GM15510 (cell line): ENCODE data around the gene HTR3A.

Experiments used
- POLR2A ChIP-seq: IDR thresholded peaks from 3 replicates; pipeline ENCODE4 v1.6.1; 2011; ENCODE audit warnings: borderline replicate concordance; ENCODE audit not compliant: insufficient read length; ENCODE audit errors: extremely low read depth

HTR3A gene

DNA sequence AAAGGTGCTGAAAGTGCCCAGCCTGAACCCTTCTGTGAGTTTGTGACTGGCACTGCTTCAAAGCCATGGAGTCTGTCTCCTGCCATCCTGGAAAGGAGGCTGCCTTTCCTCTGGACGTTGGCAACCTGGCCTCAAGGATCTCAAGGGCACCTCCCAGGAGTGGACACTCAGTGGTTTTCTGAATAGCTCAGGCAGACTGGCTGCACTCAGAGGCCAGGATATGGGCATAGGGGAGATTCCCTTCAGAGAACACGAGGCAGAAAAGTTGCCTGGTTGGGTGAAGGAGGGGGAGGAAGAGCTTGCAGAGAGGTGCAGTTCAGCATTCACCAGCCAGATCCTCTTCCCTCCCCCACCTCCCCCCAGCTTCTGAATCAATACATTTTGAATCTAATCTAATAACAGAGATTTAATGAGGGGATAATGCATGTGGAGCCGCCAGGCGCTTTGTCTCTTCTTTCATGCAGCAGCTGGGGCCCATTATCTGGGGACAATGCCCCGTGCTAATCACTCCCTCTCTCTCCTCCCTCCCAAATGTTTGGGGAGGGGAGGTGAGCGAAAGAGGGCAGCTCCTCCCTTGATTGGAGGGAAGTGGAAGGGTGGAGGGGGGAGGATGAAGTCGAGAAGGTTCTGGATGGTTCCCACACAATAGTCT lies 17.7 kb downstream of the HTR3A start:
- TF ChIP-seq POLR2A, result no peak

DNA sequence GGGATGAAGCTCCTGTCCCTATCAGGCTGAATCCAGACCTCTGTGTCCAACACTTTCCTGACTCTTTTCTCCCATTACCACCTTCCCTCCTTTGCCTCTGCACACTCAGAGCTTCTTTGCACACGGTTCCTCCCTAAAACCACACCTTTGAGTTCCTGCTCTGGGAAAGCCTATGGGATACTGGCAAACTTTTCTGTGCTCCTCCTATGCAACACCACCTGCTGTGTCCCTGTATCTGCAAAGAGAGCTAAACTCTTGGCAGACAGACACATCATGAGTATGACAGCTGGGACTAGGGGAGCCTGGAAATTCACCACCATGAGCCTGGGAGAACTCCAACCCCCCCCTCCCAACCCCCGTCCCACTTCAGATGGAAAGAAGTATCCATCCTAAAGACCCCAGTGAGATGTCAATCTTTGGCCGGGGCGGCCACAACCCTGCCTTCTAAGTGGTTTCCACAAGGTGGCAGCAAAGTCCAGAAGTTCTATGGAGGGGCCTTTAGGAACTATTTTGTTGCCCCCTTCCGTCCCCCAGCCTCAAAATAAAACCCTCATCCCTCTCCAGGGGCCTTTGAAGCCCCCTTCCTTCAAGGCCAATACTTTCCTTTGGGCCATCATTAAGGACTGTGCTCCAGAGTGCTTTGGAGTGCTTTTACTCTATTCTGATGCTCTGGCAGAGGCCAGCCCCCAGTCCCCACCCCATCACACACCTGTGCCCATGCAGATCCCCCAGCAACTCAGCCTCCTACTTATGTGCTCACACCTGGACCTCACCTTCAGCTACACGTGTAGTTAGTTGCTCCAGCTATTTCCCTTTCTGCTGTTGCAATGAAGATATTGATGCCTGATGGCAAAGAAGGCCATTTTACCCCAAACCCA lies 19.4 kb downstream of the HTR3A start:
- TF ChIP-seq POLR2A, result no peak

- TF ChIP-seq POLR2A, result no peak
Observed at GRCh38 chr11:113997473-113997872, 22.6 kb downstream of the HTR3A start.

DNA sequence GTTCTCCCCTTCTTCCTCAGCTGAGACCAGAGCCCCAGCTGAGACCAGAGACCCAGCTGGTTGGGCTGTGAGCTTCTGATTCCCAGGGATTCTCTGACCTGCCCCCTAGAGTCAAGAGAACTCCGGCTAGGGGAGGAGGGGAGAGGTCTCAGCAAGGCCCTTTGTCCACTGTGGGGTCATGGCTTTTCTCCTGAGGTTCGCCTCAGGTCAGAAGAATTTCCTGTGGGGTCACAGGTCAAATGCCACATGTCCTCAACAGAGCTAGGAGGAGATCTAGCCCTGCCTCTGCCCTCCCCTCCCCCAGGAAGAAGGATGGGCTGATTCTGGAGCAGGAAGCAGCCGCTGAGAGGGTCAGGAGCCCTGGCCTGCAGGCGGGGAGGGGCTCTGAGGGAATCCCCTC lies 23.7 kb downstream of the HTR3A start:
- TF ChIP-seq POLR2A, result no peak

DNA sequence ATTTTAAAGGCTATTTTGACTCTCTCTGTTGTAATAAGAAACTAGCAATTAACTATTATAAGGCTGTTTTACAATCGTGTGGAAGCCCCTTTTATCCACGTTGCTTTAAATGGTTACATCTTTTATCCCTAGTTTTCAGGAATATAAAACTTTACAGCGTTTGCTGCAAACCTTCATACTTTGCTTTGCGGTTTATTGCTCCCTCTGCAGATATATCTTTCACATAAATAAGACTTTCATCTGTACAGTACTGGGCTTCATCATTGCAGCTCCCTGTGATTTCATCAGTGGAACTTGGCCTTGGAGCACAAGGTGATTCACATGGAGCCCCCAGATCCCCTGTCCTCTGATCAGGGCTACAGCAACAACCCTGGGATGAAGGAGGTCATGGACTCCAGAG lies 25.6 kb downstream of the HTR3A start:
- no peak for TF ChIP-seq POLR2A

DNA sequence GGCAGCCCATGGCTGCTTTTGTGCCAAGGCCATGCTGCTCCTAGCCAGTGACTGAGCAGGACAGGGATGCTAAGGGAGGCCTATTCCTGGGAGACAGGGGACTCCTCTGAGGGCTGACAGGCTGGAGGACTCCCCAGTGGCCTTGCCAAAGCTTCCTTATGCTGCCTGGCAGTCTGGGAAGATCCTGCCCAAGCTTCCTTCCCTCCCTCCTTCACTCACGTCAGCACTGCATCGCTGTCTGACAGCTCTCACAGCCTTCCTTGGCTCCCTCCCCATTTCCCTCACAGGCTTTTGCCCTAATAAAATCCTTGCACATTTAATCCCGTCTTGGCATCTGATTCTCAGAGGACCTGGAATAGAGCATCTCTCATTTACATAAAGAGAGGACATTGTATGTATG lies 26.5 kb downstream of the HTR3A start:
- no peak for TF ChIP-seq POLR2A

- TF ChIP-seq POLR2A, result no peak
Observed at GRCh38 chr11:114008331-114008730, 33.4 kb downstream of the HTR3A start.

GRCh38 chr11:114010931-114011330 lies 36.0 kb downstream of the HTR3A start:
- no peak for TF ChIP-seq POLR2A

DNA sequence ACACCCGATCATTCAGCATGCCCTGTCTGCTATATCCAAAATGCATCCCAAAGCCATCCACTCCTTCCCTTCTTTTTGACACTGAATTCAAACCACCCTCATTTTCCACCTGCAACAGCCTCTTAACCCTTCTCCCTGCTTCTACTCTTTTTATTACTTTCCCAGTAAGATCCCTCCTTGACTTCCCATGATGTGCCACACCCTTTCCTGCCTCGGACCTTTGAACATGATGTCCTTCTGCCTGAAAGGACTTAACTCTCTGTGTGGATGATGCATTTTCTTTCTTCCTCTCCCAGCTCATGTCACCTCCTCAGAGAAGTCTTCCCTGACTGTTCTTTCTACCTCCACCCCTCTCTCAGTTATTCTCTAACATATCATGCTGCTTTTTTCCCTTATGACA lies 36.5 kb downstream of the HTR3A start:
- TF ChIP-seq POLR2A, result no peak

- no peak for TF ChIP-seq POLR2A
Observed at GRCh38 chr11:114015117-114015516, 40.2 kb downstream of the HTR3A start.

DNA sequence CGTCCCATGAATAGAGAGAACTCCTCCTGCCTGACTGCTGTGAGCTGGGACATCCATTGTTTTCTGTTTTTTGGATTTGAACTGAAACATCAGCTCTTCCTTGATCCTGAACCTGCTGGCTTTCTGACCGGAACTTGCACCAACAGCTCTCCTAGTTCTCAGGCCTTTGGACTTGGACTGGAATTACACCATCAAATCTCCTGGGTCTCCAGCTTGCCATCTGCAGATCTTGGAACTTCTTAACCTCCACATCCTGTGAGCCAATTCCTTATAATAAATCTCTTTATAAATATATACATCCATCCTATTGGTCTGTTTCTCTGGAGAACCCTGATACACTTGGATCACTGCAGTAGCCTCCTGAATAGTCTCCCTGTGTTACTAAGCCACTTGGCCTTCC lies 42.1 kb downstream of the HTR3A start:
- no peak for TF ChIP-seq POLR2A

GRCh38 chr11:114017723-114018122 lies 42.8 kb downstream of the HTR3A start:
- no peak for TF ChIP-seq POLR2A

DNA sequence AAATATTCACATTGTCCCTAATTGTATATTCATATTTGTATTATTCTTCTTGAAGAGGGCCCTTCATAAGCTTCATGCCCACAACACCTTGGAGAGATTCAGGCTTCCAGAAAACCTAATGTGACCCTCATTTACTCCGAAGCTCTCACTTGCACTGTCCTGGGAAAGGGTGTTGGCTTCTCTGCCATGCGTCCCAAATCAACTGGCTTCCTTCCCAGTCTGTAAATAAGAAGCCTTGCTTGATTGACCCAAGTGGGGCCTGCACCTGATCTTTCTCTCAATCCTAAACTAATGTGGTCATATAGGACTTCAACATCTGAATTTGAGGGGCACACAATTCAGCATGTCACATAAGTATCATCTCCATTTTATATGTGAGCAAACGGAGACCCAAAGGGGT lies 44.1 kb downstream of the HTR3A start:
- TF ChIP-seq POLR2A, result no peak

GRCh38 chr11:114019574-114019973 lies 44.7 kb downstream of the HTR3A start:
- TF ChIP-seq POLR2A, result no peak

- TF ChIP-seq POLR2A, result no peak
Observed at GRCh38 chr11:114025329-114025907, 50.5 kb downstream of the HTR3A start.

- TF ChIP-seq POLR2A, result no peak
Observed at GRCh38 chr11:114026355-114026754, 51.4 kb downstream of the HTR3A start.

GRCh38 chr11:114027391-114027790 lies 52.5 kb downstream of the HTR3A start:
- no peak for TF ChIP-seq POLR2A

GRCh38 chr11:114027926-114028325 lies 53.0 kb downstream of the HTR3A start:
- TF ChIP-seq POLR2A, result no peak
